H9 (cell line): ENCODE data around the gene TMCO2. TPM values are rescaled to one million over a fixed set of nuclear protein-coding genes. Genes with fewer than 3 reads are reported as not detected.

Experiments
- DNase-seq: peaks from one replicate; pipeline ENCODE4 v3.0.0-alpha.2; 2017
- H2AFZ ChIP-seq: one replicate; pipeline ENCODE4 v1.6.1; 2013; ENCODE audit warnings: mild to moderate bottlenecking, low read length, control low read depth, moderate library complexity
- H2AK5ac ChIP-seq: 2 replicates; pipeline ENCODE4 v1.6.1; 2013; ENCODE audit warnings: low read length, control low read depth, mixed read lengths; ENCODE audit not compliant: insufficient read length
- H2BK120ac ChIP-seq: one replicate; pipeline ENCODE4 v1.6.1; 2013; ENCODE audit warnings: low read depth, mild to moderate bottlenecking, low read length, control low read depth, inconsistent platforms; ENCODE audit not compliant: poor library complexity, severe bottlenecking
- H2BK12ac ChIP-seq: 2 replicates; pipeline ENCODE4 v1.6.1; 2013; ENCODE audit warnings: low read length, control low read depth, mixed read lengths, low read depth; ENCODE audit not compliant: insufficient read length
- H2BK15ac ChIP-seq: 2 replicates; pipeline ENCODE4 v1.6.1; 2013; ENCODE audit warnings: low read depth, low read length, control low read depth
- H2BK20ac ChIP-seq: one replicate; pipeline ENCODE4 v1.6.1; 2013; ENCODE audit warnings: low read depth, mild to moderate bottlenecking, low read length, control low read depth, inconsistent platforms; ENCODE audit not compliant: poor library complexity, severe bottlenecking
- H2BK5ac ChIP-seq: 2 replicates; pipeline ENCODE4 v1.6.1; 2013; ENCODE audit warnings: low read length, control low read depth, mixed read lengths; ENCODE audit not compliant: insufficient read length
- H3K14ac ChIP-seq: 2 replicates; pipeline ENCODE4 v1.6.1; 2013; ENCODE audit warnings: low read length, control low read depth; ENCODE audit not compliant: insufficient read depth
- H3K18ac ChIP-seq: 2 replicates; pipeline ENCODE4 v1.6.1; 2013; ENCODE audit warnings: low read depth, mild to moderate bottlenecking, mixed read lengths, low read length, control low read depth; ENCODE audit not compliant: insufficient read length
- H3K23ac ChIP-seq: 2 replicates; pipeline ENCODE4 v1.6.1; 2013; ENCODE audit warnings: low read length, control low read depth, mixed read lengths, low read depth; ENCODE audit not compliant: insufficient read length
- H3K23me2 ChIP-seq: 2 replicates; pipeline ENCODE4 v1.6.1; 2013; ENCODE audit warnings: low read depth, mild to moderate bottlenecking, mixed read lengths, low read length, control low read depth; ENCODE audit not compliant: insufficient read length, poor library complexity, severe bottlenecking
- H3K27ac ChIP-seq: 2 replicates; pipeline ENCODE4 v1.5.1; 2013; ENCODE audit warnings: low read length, control low read depth, mixed read lengths, low read depth; ENCODE audit not compliant: insufficient read length
- H3K27me3 ChIP-seq: 2 replicates; pipeline ENCODE4 v1.6.1; 2013; ENCODE audit warnings: low read length, control low read depth, inconsistent platforms; ENCODE audit not compliant: insufficient read depth
- H3K4ac ChIP-seq: 2 replicates; pipeline ENCODE4 v1.6.1; 2013; ENCODE audit warnings: low read depth, mild to moderate bottlenecking, control low read depth, inconsistent platforms, low read length, moderate library complexity
- H3K4me1 ChIP-seq: 2 replicates; pipeline ENCODE4 v1.6.1; 2013; ENCODE audit warnings: low read length, control low read depth, inconsistent platforms; ENCODE audit not compliant: insufficient read depth
- H3K4me2 ChIP-seq: 2 replicates; pipeline ENCODE4 v1.6.1; 2013; ENCODE audit warnings: low read length, control low read depth, mixed read lengths; ENCODE audit not compliant: insufficient read length, insufficient read depth
- H3K56ac ChIP-seq: 2 replicates; pipeline ENCODE4 v1.6.1; 2013; ENCODE audit warnings: low read depth, mild to moderate bottlenecking, mixed read lengths, low read length, control low read depth; ENCODE audit not compliant: insufficient read length
- H3K79me1 ChIP-seq: 2 replicates; pipeline ENCODE4 v1.6.1; 2013; ENCODE audit warnings: low read depth, mild to moderate bottlenecking, moderate library complexity, low read length, control low read depth, inconsistent platforms; ENCODE audit not compliant: insufficient read depth, poor library complexity, severe bottlenecking
- H3K79me2 ChIP-seq: 2 replicates; pipeline ENCODE4 v1.6.1; 2013; ENCODE audit warnings: low read length, control low read depth, inconsistent platforms; ENCODE audit not compliant: insufficient read depth
- H3K9ac ChIP-seq: 2 replicates; pipeline ENCODE4 v1.6.1; 2013; ENCODE audit warnings: low read length, control low read depth, mixed read lengths; ENCODE audit not compliant: insufficient read length; ENCODE audit errors: extremely low read depth
- H3K9me3 ChIP-seq: one replicate; pipeline ENCODE4 v1.6.1; 2013; ENCODE audit warnings: low read depth, low read length, inconsistent platforms; ENCODE audit not compliant: control insufficient read depth
- H3T11ph ChIP-seq: one replicate; pipeline ENCODE4 v1.6.1; 2013; ENCODE audit warnings: mild to moderate bottlenecking, low read length, control low read depth, inconsistent platforms
- H4K20me1 ChIP-seq: one replicate; pipeline ENCODE4 v1.6.1; 2013; ENCODE audit not compliant: control insufficient read depth, insufficient read length, insufficient read depth
- H4K5ac ChIP-seq: 2 replicates; pipeline ENCODE4 v1.6.1; 2013; ENCODE audit warnings: low read depth, mild to moderate bottlenecking, mixed read lengths, low read length, control low read depth; ENCODE audit not compliant: insufficient read length
- H4K8ac ChIP-seq: replicated peaks from 2 replicates; pipeline ENCODE4 v1.6.1; 2013; ENCODE audit warnings: low read length, control low read depth, mixed read lengths, low read depth; ENCODE audit not compliant: insufficient read length
- H4K91ac ChIP-seq: 2 replicates; pipeline ENCODE4 v1.6.1; 2013; ENCODE audit warnings: low read depth, mild to moderate bottlenecking, moderate library complexity, mixed read lengths, low read length, control low read depth; ENCODE audit not compliant: insufficient read length
- H3K27ac Mint-ChIP-seq, 3 experiments: 2 replicates in 2 of 3; 3 replicates in 1 of 3; pipeline ENCODE4 v1.8.0; 2020 to 2021; ENCODE audit warnings: mixed read lengths in 3 of 3, mild to moderate bottlenecking in 1 of 3, moderate library complexity in 1 of 3
- H3K27me3 Mint-ChIP-seq: 2 replicates; pipeline ENCODE4 v1.8.0; 2021; ENCODE audit warnings: low read depth, mild to moderate bottlenecking, moderate library complexity, mixed read lengths
- H3K36me3 Mint-ChIP-seq, 3 experiments: 2 replicates in 2 of 3; 3 replicates in 1 of 3; pipeline ENCODE4 v1.8.0; 2020 to 2021; ENCODE audit warnings: low read depth in 3 of 3, mixed read lengths in 3 of 3; ENCODE audit not compliant: insufficient read depth in 1 of 3
- H3K4me1 Mint-ChIP-seq, 2 experiments: 2 replicates each; pipeline ENCODE4 v1.8.0; 2020; ENCODE audit warnings: mixed read lengths in 2 of 2
- H3K4me3 Mint-ChIP-seq, 2 experiments: 2 replicates in 1 of 2; 3 replicates in 1 of 2; pipeline ENCODE4 v1.8.0; 2020 to 2021; ENCODE audit warnings: mild to moderate bottlenecking in 2 of 2, mixed read lengths in 2 of 2, moderate library complexity in 1 of 2
- H3K9me3 Mint-ChIP-seq, 2 experiments: 2 replicates in 1 of 2; 3 replicates in 1 of 2; pipeline ENCODE4 v1.8.0; 2020; ENCODE audit warnings: mild to moderate bottlenecking in 2 of 2, mixed read lengths in 2 of 2, moderate library complexity in 1 of 2
- WGBS: extraction: QIAGEN DNeasy Blood & Tissue Kit; methylation state at CpG from one replicate; pipeline ENCODE4 v1.1.7; 2013; ENCODE audit warnings: missing lambda C conversion rate, low lambda C conversion rate, mixed read lengths; ENCODE audit not compliant: insufficient read length; ENCODE audit errors: extremely low coverage; 5-methylcytosine and 5-hydroxymethylcytosine counted together
- long read RNA-seq: library from polyadenylated mRNA; unstranded; transcript quantifications from one replicate; pipeline ENCODE4 v2.0.0, GENCODE V29; 2020
- total RNA-seq: library from RNA; stranded (reverse); gene quantifications from 2 replicates; pipeline ENCODE4 v1.2.1, GENCODE V29; 2021
- TF ChIP-seq, protein P1 (sequence below): fragments of 200-600 bp; sonication (generic); conservative IDR thresholded peaks from 3 replicates; pipeline ENCODE4 v1.8.0; 2021; ENCODE audit warnings: antibody characterized with exemption, mild to moderate bottlenecking

TMCO2 gene
- not detected in 2 replicates for total RNA-seq
- long read RNA-seq = 0 reads

GRCh38 chr1:40247655-40248054 lies at the start of gene TMCO2:
TMCO2 (plus strand) TSS chr1:40247937; CDS start chr1:40247994, 57 bp downstream.
- Mint-ChIP-seq H3K36me3 (no peaks in the 10 kb centered on the region), H3K27ac (no peak within 1 kb of the TSS)
- H3T11ph ChIP-seq = no peak within 1 kb of the TSS

More at GRCh38 chr1:40247655-40248054, at the start of gene TMCO2:
- no peaks in the 10 kb centered on the region; the same call in none of the 2 replicates for H3K27me3 Mint-ChIP-seq
- no peaks in the 10 kb centered on the region for H3K79me1 ChIP-seq
- no peak within 1 kb of the TSS for H4K91ac ChIP-seq
- no peak within 1 kb of the TSS for H3K4me2 ChIP-seq
- H3K27ac ChIP-seq = no peak within 1 kb of the TSS
- H3K23me2 ChIP-seq = no peaks in the 10 kb centered on the region
- no peak within 1 kb of the TSS for H2AK5ac ChIP-seq
- H2BK20ac ChIP-seq = no peak within 1 kb of the TSS
- no peak within 1 kb of the TSS for H2AFZ ChIP-seq
- TF ChIP-seq, protein P1, sequence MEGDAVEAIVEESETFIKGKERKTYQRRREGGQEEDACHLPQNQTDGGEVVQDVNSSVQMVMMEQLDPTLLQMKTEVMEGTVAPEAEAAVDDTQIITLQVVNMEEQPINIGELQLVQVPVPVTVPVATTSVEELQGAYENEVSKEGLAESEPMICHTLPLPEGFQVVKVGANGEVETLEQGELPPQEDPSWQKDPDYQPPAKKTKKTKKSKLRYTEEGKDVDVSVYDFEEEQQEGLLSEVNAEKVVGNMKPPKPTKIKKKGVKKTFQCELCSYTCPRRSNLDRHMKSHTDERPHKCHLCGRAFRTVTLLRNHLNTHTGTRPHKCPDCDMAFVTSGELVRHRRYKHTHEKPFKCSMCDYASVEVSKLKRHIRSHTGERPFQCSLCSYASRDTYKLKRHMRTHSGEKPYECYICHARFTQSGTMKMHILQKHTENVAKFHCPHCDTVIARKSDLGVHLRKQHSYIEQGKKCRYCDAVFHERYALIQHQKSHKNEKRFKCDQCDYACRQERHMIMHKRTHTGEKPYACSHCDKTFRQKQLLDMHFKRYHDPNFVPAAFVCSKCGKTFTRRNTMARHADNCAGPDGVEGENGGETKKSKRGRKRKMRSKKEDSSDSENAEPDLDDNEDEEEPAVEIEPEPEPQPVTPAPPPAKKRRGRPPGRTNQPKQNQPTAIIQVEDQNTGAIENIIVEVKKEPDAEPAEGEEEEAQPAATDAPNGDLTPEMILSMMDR = no peak
- H3K9ac ChIP-seq = no peak within 1 kb of the TSS
- no peaks in the 10 kb centered on the region for H3K79me2 ChIP-seq
- no peaks in the 10 kb centered on the region for H3K4me1 Mint-ChIP-seq
- no peak within 1 kb of the TSS for H2BK15ac ChIP-seq
- H2BK12ac ChIP-seq = no peak within 1 kb of the TSS
- H4K5ac ChIP-seq = no peak within 1 kb of the TSS
- H2BK5ac ChIP-seq = no peak within 1 kb of the TSS
- no peak within 1 kb of the TSS for H3K4ac ChIP-seq
- WGBS = no CpG with 5 or more reads among the region's 1 CpG
- H2BK120ac ChIP-seq = no peak within 1 kb of the TSS
- no peaks in the 10 kb centered on the region for H3K9me3 ChIP-seq
- no peaks in the 10 kb centered on the region for H3K4me1 ChIP-seq
- DNase-seq = no peak
- no peaks in the 10 kb centered on the region for H4K20me1 ChIP-seq
- H3K9me3 Mint-ChIP-seq = no peaks in the 10 kb centered on the region
- no peak within 1 kb of the TSS for H3K56ac ChIP-seq
- no peak within 1 kb of the TSS for H3K18ac ChIP-seq
- no peak within 1 kb of the TSS for H3K14ac ChIP-seq
- no peak within 1 kb of the TSS for H4K8ac ChIP-seq
- H3K27me3 ChIP-seq = no peaks in the 10 kb centered on the region
- no peak within 1 kb of the TSS for H3K23ac ChIP-seq
- no peak within 1 kb of the TSS for H3K4me3 Mint-ChIP-seq
